Adrenal gland (tissue), 12 donors: ENCODE results near the gene CRHR1. TPM values are rescaled to one million over a fixed set of nuclear protein-coding genes. Genes with fewer than 3 reads are reported as not detected.

Experiments used
- DNase-seq, 7 donors: peaks; one replicate each; pipeline ENCODE4 v3.0.0-alpha.2; 2019 to 2020
- H3K27ac ChIP-seq, 5 donors: fragments of 200-600 bp; sonication (generic) in 4 of 5; 1 replicate in 3 of 5; 2 replicates in 2 of 5; pipeline versions ENCODE4 v1.5.1 to v1.8.0; 2016 to 2020; ENCODE audit warnings: mild to moderate bottlenecking in 1 of 5
- H3K27me3 ChIP-seq: fragments of 200-600 bp; 2 replicates; pipeline ENCODE4 v1.8.0; 2021
- H3K36me3 ChIP-seq, 2 donors: fragments of 200-600 bp; replicated peaks in 1 of 2; 1 replicate in 1 of 2; 2 replicates in 1 of 2; pipeline versions ENCODE4 v1.5.1 to v1.8.0; 2018 to 2022
- H3K4me1 ChIP-seq, 2 donors: fragments of 200-600 bp; replicated peaks in 1 of 2; 1 replicate in 1 of 2; 2 replicates in 1 of 2; pipeline versions ENCODE4 v1.5.1 to v1.8.0; 2018 to 2021
- H3K4me3 ChIP-seq, 4 donors: fragments of 200-600 bp; sonication (generic) in 3 of 4; one replicate each; pipeline ENCODE4 v1.5.1; 2016 to 2018
- H3K9me3 ChIP-seq, 3 donors: fragments of 200-600 bp; sonication (generic) in 1 of 3; replicated peaks in 1 of 3; 1 replicate in 2 of 3; 2 replicates in 1 of 3; pipeline versions ENCODE4 v1.5.1 to v1.8.0; 2016 to 2021
- POLR2A ChIP-seq, 2 donors: fragments of 450-650 bp; IDR thresholded peaks; one replicate each; pipeline ENCODE4 v1.6.1; 2017; ENCODE audit warnings: antibody characterized with exemption in 2 of 2, mild to moderate bottlenecking in 2 of 2, moderate library complexity in 1 of 2
- WGBS, 4 donors: extraction: QIAGEN DNeasy Blood & Tissue Kit in 2 of 4; methylation state at CpG; one replicate each; pipeline versions ENCODE4 v1.1.5 to v1.1.7; 2013 to 2017; 5-methylcytosine and 5-hydroxymethylcytosine counted together
- intact Hi-C, 2 donors: fragments of 100-400 bp; cut with DNase I; formaldehyde crosslinking; loops; one replicate each; pipeline versions ENCODE4 v1.14.1 to v1.15.0; 2022 to 2023
- polyA plus RNA-seq, 3 donors: library from polyadenylated mRNA; stranded (reverse); fragments of 200-250 nt in 2 of 3; fragments of 350-450 nt in 1 of 3; fragmentation: Illumina TruSeq in 1 of 3; extraction: RNeasy Lipid Tissue Mini Kit (QIAGEN cat#74804) in 1 of 3; gene quantifications; one replicate each; pipeline ENCODE4 v1.2.3, GENCODE V29; 2013 to 2014
- total RNA-seq, 9 donors: library from RNA; depleted of rRNA in 4 of 9; stranded (reverse); fragments of >200 nt in 4 of 9; fragments of 120-200 nt in 1 of 9; fragmentation: NEBNext Ultra II Directional in 1 of 9; extraction: Animal tissue kit (Norgen Biotek cat#: 25700) in 1 of 9; gene quantifications; one replicate each; pipeline versions ENCODE4 v1.1.0 to v1.2.4, GENCODE V29; 2013 to 2023
- TF ChIP-seq, protein P1 (sequence below), 6 experiments: fragments of 450-650 bp in 4 of 6; fragments of 200-600 bp in 2 of 6; sonication (generic) in 1 of 6; IDR thresholded peaks; 1 replicate in 5 of 6; 2 replicates in 1 of 6; pipeline versions ENCODE4 v1.5.1 to v1.8.0; 2016 to 2021; ENCODE audit warnings: antibody characterized with exemption in 6 of 6, mild to moderate bottlenecking in 2 of 6, moderate library complexity in 1 of 6
- donor health status: healthy with polysubstance abuse.
- donor health status: Bipolar disorder and iron deficiency.
- donor health status: DM: yes; HTN: yes; CAD: no.
- donor health status: DM: no; HTN: no; CAD: no.
- donor health status: DM: no; HTN: no; CAD: no.
- donor health status: DM: yes; HTN: yes; CAD: no.

CRHR1 gene
- total and polyA plus RNA-seq, 12 donors, result 0.27 TPM; not detected in 11

GRCh38 chr17:45812102-45812501 lies 28.0 kb downstream of the CRHR1 start:
- no peaks in the 10 kb centered on the region for H3K9me3 ChIP-seq
- H3K27ac ChIP-seq, result no peak overlapping the region
- no peaks in the 10 kb centered on the region for H3K4me1 ChIP-seq
- H3K4me3 ChIP-seq, result no peak overlapping the region
- H3K27me3 ChIP-seq, result peaks cover 6% of the 10 kb centered on the region
- no peak for DNase-seq
- no peaks in the 10 kb centered on the region for H3K36me3 ChIP-seq
- intact Hi-C loops, result no loop called here
- 69 to 88% (median 73%) methylated on average over 3 of the region's 3 CpGs for WGBS, 4 donors
- TF ChIP-seq, protein P1, sequence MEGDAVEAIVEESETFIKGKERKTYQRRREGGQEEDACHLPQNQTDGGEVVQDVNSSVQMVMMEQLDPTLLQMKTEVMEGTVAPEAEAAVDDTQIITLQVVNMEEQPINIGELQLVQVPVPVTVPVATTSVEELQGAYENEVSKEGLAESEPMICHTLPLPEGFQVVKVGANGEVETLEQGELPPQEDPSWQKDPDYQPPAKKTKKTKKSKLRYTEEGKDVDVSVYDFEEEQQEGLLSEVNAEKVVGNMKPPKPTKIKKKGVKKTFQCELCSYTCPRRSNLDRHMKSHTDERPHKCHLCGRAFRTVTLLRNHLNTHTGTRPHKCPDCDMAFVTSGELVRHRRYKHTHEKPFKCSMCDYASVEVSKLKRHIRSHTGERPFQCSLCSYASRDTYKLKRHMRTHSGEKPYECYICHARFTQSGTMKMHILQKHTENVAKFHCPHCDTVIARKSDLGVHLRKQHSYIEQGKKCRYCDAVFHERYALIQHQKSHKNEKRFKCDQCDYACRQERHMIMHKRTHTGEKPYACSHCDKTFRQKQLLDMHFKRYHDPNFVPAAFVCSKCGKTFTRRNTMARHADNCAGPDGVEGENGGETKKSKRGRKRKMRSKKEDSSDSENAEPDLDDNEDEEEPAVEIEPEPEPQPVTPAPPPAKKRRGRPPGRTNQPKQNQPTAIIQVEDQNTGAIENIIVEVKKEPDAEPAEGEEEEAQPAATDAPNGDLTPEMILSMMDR (IDR thresholded peaks at IDR 0.05), result no peak
- no peak for TF ChIP-seq POLR2A (IDR thresholded peaks at IDR 0.05)

- Histone ChIP-seq H3K27me3 (no peaks in the 10 kb centered on the region), H3K4me1 (no peaks in the 10 kb centered on the region), H3K36me3 (no peaks in the 10 kb centered on the region), H3K4me3 (no peak overlapping the region), H3K9me3 (no peaks in the 10 kb centered on the region), H3K27ac (no peak overlapping the region)
- 36 to 41% (median 40%) methylated on average over 15 to 22 of the region's 22 CpGs for WGBS, 4 donors
- DNase-seq, result no peak
- no peak for TF ChIP-seq POLR2A (IDR thresholded peaks at IDR 0.05)
- TF ChIP-seq, protein P1 (IDR thresholded peaks at IDR 0.05), result no peak
- intact Hi-C loops, result no loop called here
Observed at GRCh38 chr17:45813048-45813725, 29.1 kb downstream of the CRHR1 start.

- no peaks in the 10 kb centered on the region for H3K27me3 ChIP-seq
- intact Hi-C loops, result no loop called here
- H3K9me3 ChIP-seq, result no peaks in the 10 kb centered on the region
- no peak overlapping the region for H3K4me3 ChIP-seq
- no peak overlapping the region for H3K27ac ChIP-seq
- no peak for TF ChIP-seq POLR2A (IDR thresholded peaks at IDR 0.05)
- TF ChIP-seq, protein P1 (IDR thresholded peaks at IDR 0.05), result no peak
- no peaks in the 10 kb centered on the region for H3K4me1 ChIP-seq
- WGBS, 4 donors, result 85 to 92% (median 88%) methylated on average over 16 to 17 of the region's 17 CpGs
- DNase-seq, result no peak
- H3K36me3 ChIP-seq, result no peaks in the 10 kb centered on the region
Observed at GRCh38 chr17:45814622-45815606, 30.8 kb downstream of the CRHR1 start.

GRCh38 chr17:45815752-45816151 lies 31.6 kb downstream of the CRHR1 start:
- DNase-seq, result no peak
- no peaks in the 10 kb centered on the region for H3K27me3 ChIP-seq
- 76 to 88% (median 84%) methylated on average over 6 of the region's 6 CpGs for WGBS, 4 donors
- H3K9me3 ChIP-seq, result no peaks in the 10 kb centered on the region
- intact Hi-C loops, result no loop called here
- H3K4me1 ChIP-seq, result no peaks in the 10 kb centered on the region
- no peaks in the 10 kb centered on the region for H3K36me3 ChIP-seq
- TF ChIP-seq POLR2A (IDR thresholded peaks at IDR 0.05), result no peak
- TF ChIP-seq, protein P1 (IDR thresholded peaks at IDR 0.05), result no peak
- H3K27ac ChIP-seq, result no peak overlapping the region
- H3K4me3 ChIP-seq, result no peak overlapping the region
